Endothelial cell (in vitro differentiated cells): Measurements from ENCODE around the gene PPP1R37. TPM values are rescaled to one million over a fixed set of nuclear protein-coding genes. Genes with fewer than 3 reads are reported as not detected.

ENCODE experiments used
- DNase-seq: peaks from one replicate; pipeline ENCODE4 v3.0.0; 2021; ENCODE audit warnings: low spot score
- H3K27ac Mint-ChIP-seq: one replicate; pipeline ENCODE4 v1.8.0; 2021; ENCODE audit warnings: mixed read lengths, inconsistent platforms; ENCODE audit not compliant: unreplicated experiment
- H3K27me3 Mint-ChIP-seq: one replicate; pipeline ENCODE4 v1.8.0; 2021; ENCODE audit warnings: mild to moderate bottlenecking, moderate library complexity, mixed read lengths, inconsistent platforms; ENCODE audit not compliant: unreplicated experiment
- H3K36me3 Mint-ChIP-seq: one replicate; pipeline ENCODE4 v1.8.0; 2021; ENCODE audit warnings: mild to moderate bottlenecking, low read depth, mixed read lengths, inconsistent platforms; ENCODE audit not compliant: unreplicated experiment
- H3K4me1 Mint-ChIP-seq: one replicate; pipeline ENCODE4 v1.8.0; 2021; ENCODE audit warnings: mild to moderate bottlenecking, mixed read lengths, inconsistent platforms; ENCODE audit not compliant: unreplicated experiment
- H3K4me3 Mint-ChIP-seq: one replicate; pipeline ENCODE4 v1.8.0; 2021; ENCODE audit warnings: mild to moderate bottlenecking, mixed read lengths, inconsistent platforms; ENCODE audit not compliant: unreplicated experiment
- H3K9me3 Mint-ChIP-seq: one replicate; pipeline ENCODE4 v1.8.0; 2021; ENCODE audit warnings: mixed read lengths, inconsistent platforms; ENCODE audit not compliant: unreplicated experiment
- CTCF ChIP-seq: fragments of 200-600 bp; sonication (generic); IDR thresholded peaks from one replicate; pipeline ENCODE4 v1.5.0; 2021; ENCODE audit warnings: antibody characterized with exemption; ENCODE audit not compliant: unreplicated experiment
- total RNA-seq: library from RNA; stranded (reverse); fragmentation: NEBNext Ultra II Directional; extraction: Animal tissue kit (Norgen Biotek cat#: 25700); gene quantifications from one replicate; pipeline ENCODE4 v1.2.1, GENCODE V29; 2021; ENCODE audit not compliant: unreplicated experiment

PPP1R37 gene
- total RNA-seq, 1 donor from 2014 or later: 34.7 TPM

GRCh38 chr19:45119582-45119981, 26.6 kb downstream of the PPP1R37 start:
- peaks cover 12% of the 10 kb centered on the region for H3K27me3 Mint-ChIP-seq
- TF ChIP-seq CTCF: no peak
- H3K4me1 Mint-ChIP-seq: peaks cover 16% of the 10 kb centered on the region
- H3K4me3 Mint-ChIP-seq: no peak overlapping the region
- DNase-seq: no peak
- no peak overlapping the region for H3K27ac Mint-ChIP-seq
- no peaks in the 10 kb centered on the region for H3K9me3 Mint-ChIP-seq
- peaks cover 13% of the 10 kb centered on the region for H3K36me3 Mint-ChIP-seq

GRCh38 chr19:45121827-45122345, 28.9 kb downstream of the PPP1R37 start:
- Mint-ChIP-seq H3K27me3 (peaks cover 6% of the 10 kb centered on the region), H3K27ac (peak overlapping the region; percentile 76), H3K36me3 (peaks cover 13% of the 10 kb centered on the region), H3K4me1 (peaks cover 14% of the 10 kb centered on the region), H3K9me3 (no peaks in the 10 kb centered on the region), H3K4me3 (no peak overlapping the region)
- no peak for DNase-seq
- TF ChIP-seq CTCF: no peak

- H3K4me3 Mint-ChIP-seq: no peak overlapping the region
- H3K27ac Mint-ChIP-seq: no peak overlapping the region
- no peak for DNase-seq
- H3K9me3 Mint-ChIP-seq: no peaks in the 10 kb centered on the region
- peaks cover 4% of the 10 kb centered on the region for H3K27me3 Mint-ChIP-seq
- H3K36me3 Mint-ChIP-seq: peaks cover 13% of the 10 kb centered on the region
- H3K4me1 Mint-ChIP-seq: peaks cover 14% of the 10 kb centered on the region
- TF ChIP-seq CTCF: no peak
Observed at GRCh38 chr19:45122832-45123231, 29.9 kb downstream of the PPP1R37 start.

- Mint-ChIP-seq H3K9me3 (no peaks in the 10 kb centered on the region), H3K27ac (no peak overlapping the region), H3K4me1 (peaks cover 14% of the 10 kb centered on the region), H3K4me3 (no peak overlapping the region), H3K36me3 (peaks cover 13% of the 10 kb centered on the region), H3K27me3 (peaks cover 4% of the 10 kb centered on the region)
- no peak for DNase-seq
- TF ChIP-seq CTCF: no peak
Observed at GRCh38 chr19:45123440-45123850, 30.5 kb downstream of the PPP1R37 start.

- H3K9me3 Mint-ChIP-seq: no peaks in the 10 kb centered on the region
- DNase-seq: no peak
- H3K4me3 Mint-ChIP-seq: no peak overlapping the region
- peaks cover 13% of the 10 kb centered on the region for H3K36me3 Mint-ChIP-seq
- H3K4me1 Mint-ChIP-seq: peaks cover 14% of the 10 kb centered on the region
- H3K27ac Mint-ChIP-seq: no peak overlapping the region
- TF ChIP-seq CTCF: no peak
- H3K27me3 Mint-ChIP-seq: peaks cover 4% of the 10 kb centered on the region
Observed at GRCh38 chr19:45124021-45124420, 31.0 kb downstream of the PPP1R37 start.
